ENCODE data around the gene WDR49.

WDR49 gene

DNA sequence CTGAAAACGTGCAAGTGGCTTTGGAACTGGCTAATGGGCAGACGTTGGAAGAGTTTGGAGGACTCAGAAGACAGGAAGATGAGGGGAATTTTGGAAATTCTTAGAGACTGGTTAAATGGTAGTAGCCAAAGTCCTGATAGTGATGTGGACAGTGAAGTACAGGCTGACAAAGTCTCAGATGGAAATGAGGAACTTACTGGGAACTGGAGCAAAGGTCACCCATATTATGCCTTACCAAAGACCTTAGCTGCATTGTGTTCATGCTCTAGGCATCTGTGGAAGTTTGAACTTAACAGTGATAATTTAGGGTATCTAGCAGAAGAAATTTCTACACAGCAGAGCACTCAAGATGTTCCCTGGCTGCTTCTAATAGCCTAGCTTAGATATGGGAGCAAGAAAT is 151.3 kb downstream of the WDR49 start (continued):
- TF ChIP-seq, protein P1, sequence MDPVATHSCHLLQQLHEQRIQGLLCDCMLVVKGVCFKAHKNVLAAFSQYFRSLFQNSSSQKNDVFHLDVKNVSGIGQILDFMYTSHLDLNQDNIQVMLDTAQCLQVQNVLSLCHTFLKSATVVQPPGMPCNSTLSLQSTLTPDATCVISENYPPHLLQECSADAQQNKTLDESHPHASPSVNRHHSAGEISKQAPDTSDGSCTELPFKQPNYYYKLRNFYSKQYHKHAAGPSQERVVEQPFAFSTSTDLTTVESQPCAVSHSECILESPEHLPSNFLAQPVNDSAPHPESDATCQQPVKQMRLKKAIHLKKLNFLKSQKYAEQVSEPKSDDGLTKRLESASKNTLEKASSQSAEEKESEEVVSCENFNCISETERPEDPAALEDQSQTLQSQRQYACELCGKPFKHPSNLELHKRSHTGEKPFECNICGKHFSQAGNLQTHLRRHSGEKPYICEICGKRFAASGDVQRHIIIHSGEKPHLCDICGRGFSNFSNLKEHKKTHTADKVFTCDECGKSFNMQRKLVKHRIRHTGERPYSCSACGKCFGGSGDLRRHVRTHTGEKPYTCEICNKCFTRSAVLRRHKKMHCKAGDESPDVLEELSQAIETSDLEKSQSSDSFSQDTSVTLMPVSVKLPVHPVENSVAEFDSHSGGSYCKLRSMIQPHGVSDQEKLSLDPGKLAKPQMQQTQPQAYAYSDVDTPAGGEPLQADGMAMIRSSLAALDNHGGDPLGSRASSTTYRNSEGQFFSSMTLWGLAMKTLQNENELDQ (tag by site-specific recombination; IDR thresholded peaks at IDR 0.05; ENCODE audit: low read depth): no peak
- TF ChIP-seq, protein P2, sequence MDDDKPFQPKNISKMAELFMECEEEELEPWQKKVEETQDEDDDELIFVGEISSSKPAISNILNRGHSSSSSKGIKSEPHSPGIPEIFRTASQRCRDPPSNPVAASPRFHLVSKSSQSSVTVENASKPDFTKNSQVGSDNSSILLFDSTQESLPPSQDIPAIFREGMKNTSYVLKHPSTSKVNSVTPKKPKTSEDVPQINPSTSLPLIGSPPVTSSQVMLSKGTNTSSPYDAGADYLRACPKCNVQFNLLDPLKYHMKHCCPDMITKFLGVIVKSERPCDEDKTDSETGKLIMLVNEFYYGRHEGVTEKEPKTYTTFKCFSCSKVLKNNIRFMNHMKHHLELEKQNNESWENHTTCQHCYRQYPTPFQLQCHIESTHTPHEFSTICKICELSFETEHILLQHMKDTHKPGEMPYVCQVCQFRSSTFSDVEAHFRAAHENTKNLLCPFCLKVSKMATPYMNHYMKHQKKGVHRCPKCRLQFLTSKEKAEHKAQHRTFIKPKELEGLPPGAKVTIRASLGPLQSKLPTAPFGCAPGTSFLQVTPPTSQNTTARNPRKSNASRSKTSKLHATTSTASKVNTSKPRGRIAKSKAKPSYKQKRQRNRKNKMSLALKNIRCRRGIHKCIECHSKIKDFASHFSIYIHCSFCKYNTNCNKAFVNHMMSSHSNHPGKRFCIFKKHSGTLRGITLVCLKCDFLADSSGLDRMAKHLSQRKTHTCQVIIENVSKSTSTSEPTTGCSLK (tag by site-specific recombination; IDR thresholded peaks at IDR 0.05): no peak
- no peak for TF ChIP-seq ZNF302 (tag by site-specific recombination; IDR thresholded peaks at IDR 0.05; ENCODE audit: low read depth)
- no peak for TF ChIP-seq SALL2 (tag by site-specific recombination; IDR thresholded peaks at IDR 0.05; ENCODE audit: borderline replicate concordance)
- TF ChIP-seq EGR2 (tag by site-specific recombination; IDR thresholded peaks at IDR 0.05; ENCODE audit: low read depth): no peak

DNA sequence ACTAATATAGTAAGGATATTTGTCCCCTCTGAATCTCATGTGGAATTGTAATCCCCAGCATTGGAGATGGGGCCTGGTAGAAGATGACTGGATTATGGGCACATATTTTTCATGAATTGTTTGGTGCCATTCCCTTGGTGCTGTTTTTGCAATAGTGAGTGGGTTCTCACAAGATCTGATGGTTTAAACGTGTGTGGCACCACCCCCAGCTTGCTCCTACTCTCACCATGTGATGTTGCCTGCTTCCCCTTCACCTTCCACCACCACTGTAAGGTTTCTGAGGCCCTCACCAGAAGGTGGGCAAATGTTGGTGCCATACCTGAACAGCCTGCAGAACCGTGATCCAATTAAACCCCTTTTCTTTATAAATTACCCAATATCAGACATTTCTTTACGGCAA is 151.8 kb downstream of the WDR49 start:
- CTCF ChIA-PET: no interaction called here
- Histone ChIP-seq H3K4me3 (ENCODE audit: low read depth, low read length) (no peak overlapping the region), H3K9me3 (ENCODE audit: control insufficient read depth, insufficient read depth, low read depth, low read length) (no peaks in the 10 kb centered on the region), H3K4me1 (ENCODE audit: control insufficient read depth, insufficient read depth, low read length) (no peaks in the 10 kb centered on the region), H3K36me3 (ENCODE audit: control insufficient read depth in 2 of 2, insufficient read depth in 1 of 2, low read length in 2 of 2) (no peaks in the 10 kb centered on the region), H3K27ac (ENCODE audit: extremely low read depth, low read depth, low read length) (no peak overlapping the region)
- TF ChIP-seq ZBTB48 (tag by site-specific recombination; IDR thresholded peaks at IDR 0.05): no peak
- POLR2A ChIA-PET: no interaction called here

DNA sequence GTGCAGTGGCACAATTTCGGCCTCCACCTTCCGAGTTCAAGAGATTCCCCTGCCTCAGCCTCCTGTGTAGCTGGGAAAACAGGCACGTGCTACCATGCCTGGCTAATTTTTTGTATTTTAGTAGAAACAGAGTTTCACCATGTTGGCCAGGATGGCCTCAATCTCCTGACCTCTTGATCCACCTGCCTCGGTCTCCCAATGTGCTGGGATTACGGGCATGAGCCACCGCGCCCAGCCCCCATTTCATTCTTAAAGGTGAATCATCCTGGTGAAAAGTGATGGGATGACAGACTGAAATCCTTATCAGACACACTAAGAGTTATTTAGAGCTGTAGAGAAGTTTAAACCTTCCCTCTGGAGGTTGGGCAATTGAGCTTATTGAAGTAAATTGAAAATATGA is 155.8 kb downstream of the WDR49 start:
- Histone ChIP-seq H3K27ac (ENCODE audit: extremely low read depth, low read depth, low read length) (no peak overlapping the region), H3K4me3 (ENCODE audit: low read depth, low read length) (no peak overlapping the region), H3K4me1 (ENCODE audit: control insufficient read depth, insufficient read depth, low read length) (no peaks in the 10 kb centered on the region), H3K36me3 (ENCODE audit: control insufficient read depth in 2 of 2, insufficient read depth in 1 of 2, low read length in 2 of 2) (no peaks in the 10 kb centered on the region), H3K9me3 (ENCODE audit: control insufficient read depth, insufficient read depth, low read depth, low read length) (no peaks in the 10 kb centered on the region)
- no peak for TF ChIP-seq ZNF394 (tag by site-specific recombination; IDR thresholded peaks at IDR 0.05; ENCODE audit: borderline replicate concordance)
- TF ChIP-seq ZNF549 (tag by site-specific recombination; IDR thresholded peaks at IDR 0.05): no peak
- TF ChIP-seq ZNF677 (tag by site-specific recombination; IDR thresholded peaks at IDR 0.05): no peak
- no peak for TF ChIP-seq ZBTB21 (tag by site-specific recombination; IDR thresholded peaks at IDR 0.05)
- TF ChIP-seq ZEB2 (tag by site-specific recombination; IDR thresholded peaks at IDR 0.05): no peak
- TF ChIP-seq, protein P3, sequence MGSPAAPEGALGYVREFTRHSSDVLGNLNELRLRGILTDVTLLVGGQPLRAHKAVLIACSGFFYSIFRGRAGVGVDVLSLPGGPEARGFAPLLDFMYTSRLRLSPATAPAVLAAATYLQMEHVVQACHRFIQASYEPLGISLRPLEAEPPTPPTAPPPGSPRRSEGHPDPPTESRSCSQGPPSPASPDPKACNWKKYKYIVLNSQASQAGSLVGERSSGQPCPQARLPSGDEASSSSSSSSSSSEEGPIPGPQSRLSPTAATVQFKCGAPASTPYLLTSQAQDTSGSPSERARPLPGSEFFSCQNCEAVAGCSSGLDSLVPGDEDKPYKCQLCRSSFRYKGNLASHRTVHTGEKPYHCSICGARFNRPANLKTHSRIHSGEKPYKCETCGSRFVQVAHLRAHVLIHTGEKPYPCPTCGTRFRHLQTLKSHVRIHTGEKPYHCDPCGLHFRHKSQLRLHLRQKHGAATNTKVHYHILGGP (tag by site-specific recombination; IDR thresholded peaks at IDR 0.05): no peak
- no peak for TF ChIP-seq SCRT2 (tag by site-specific recombination; IDR thresholded peaks at IDR 0.05)
- no peak for TF ChIP-seq ZNF211 (tag by site-specific recombination; IDR thresholded peaks at IDR 0.05; ENCODE audit: low read depth)
- no peak for TF ChIP-seq ZNF561 (tag by site-specific recombination; IDR thresholded peaks at IDR 0.05; ENCODE audit: borderline replicate concordance)
- TF ChIP-seq, protein P4, sequence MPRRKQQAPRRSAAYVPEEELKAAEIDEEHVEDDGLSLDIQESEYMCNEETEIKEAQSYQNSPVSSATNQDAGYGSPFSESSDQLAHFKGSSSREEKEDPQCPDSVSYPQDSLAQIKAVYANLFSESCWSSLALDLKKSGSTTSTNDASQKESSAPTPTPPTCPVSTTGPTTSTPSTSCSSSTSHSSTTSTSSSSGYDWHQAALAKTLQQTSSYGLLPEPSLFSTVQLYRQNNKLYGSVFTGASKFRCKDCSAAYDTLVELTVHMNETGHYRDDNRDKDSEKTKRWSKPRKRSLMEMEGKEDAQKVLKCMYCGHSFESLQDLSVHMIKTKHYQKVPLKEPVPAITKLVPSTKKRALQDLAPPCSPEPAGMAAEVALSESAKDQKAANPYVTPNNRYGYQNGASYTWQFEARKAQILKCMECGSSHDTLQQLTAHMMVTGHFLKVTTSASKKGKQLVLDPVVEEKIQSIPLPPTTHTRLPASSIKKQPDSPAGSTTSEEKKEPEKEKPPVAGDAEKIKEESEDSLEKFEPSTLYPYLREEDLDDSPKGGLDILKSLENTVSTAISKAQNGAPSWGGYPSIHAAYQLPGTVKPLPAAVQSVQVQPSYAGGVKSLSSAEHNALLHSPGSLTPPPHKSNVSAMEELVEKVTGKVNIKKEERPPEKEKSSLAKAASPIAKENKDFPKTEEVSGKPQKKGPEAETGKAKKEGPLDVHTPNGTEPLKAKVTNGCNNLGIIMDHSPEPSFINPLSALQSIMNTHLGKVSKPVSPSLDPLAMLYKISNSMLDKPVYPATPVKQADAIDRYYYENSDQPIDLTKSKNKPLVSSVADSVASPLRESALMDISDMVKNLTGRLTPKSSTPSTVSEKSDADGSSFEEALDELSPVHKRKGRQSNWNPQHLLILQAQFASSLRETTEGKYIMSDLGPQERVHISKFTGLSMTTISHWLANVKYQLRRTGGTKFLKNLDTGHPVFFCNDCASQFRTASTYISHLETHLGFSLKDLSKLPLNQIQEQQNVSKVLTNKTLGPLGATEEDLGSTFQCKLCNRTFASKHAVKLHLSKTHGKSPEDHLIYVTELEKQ (tag by site-specific recombination; IDR thresholded peaks at IDR 0.05; ENCODE audit: borderline replicate concordance): no peak
- ChIA-PET CTCF (interaction anchor here (0.6 kb wide), 1 partner anchor 1397 kb away, joined by 6 read pairs; no protein-coding TSS in a partner anchor), POLR2A (no interaction called here)

All from HEK293 (cell line).